HEK293 (cell line): ENCODE data around the gene ARPC3.
A peak's percentile ranks its signal among the peaks of the same experiment; 100 is the strongest.

Source experiments
- BCL11A ChIP-seq: fragments of 450-650 bp; formaldehyde crosslinking; IDR thresholded peaks from 2 replicates; pipeline ENCODE4 v1.5.1; 2016; ENCODE audit warnings: low read depth, missing biosample characterization, missing genetic modification characterization
- KLF10 ChIP-seq: fragments of 450-650 bp; IDR thresholded peaks from 2 replicates; pipeline ENCODE4 v1.5.1; 2018; ENCODE audit warnings: missing biosample characterization, mild to moderate bottlenecking, missing genetic modification characterization
- KLF9 ChIP-seq: fragments of 450-650 bp; formaldehyde crosslinking; IDR thresholded peaks from 2 replicates; pipeline ENCODE4 v1.5.1; 2016; ENCODE audit warnings: missing biosample characterization, missing genetic modification characterization, low read depth
- MZF1 ChIP-seq: fragments of 450-650 bp; formaldehyde crosslinking; IDR thresholded peaks from 2 replicates; pipeline ENCODE4 v1.5.1; 2017; ENCODE audit warnings: missing biosample characterization, missing genetic modification characterization, borderline replicate concordance
- PRDM6 ChIP-seq: fragments of 450-650 bp; formaldehyde crosslinking; IDR thresholded peaks from 2 replicates; pipeline ENCODE4 v1.5.1; 2017; ENCODE audit warnings: missing biosample characterization, missing genetic modification characterization
- SCRT2 ChIP-seq: fragments of 450-650 bp; formaldehyde crosslinking; IDR thresholded peaks from 2 replicates; pipeline ENCODE4 v1.5.1; 2016; ENCODE audit warnings: missing biosample characterization, missing genetic modification characterization
- SETDB1 ChIP-seq: IDR thresholded peaks from one replicate; pipeline ENCODE4 v1.6.1; 2017; ENCODE audit warnings: mild to moderate bottlenecking, low read length, moderate library complexity, mixed read lengths; ENCODE audit not compliant: insufficient read length
- TRIM28 ChIP-seq: IDR thresholded peaks from 2 replicates; pipeline ENCODE4 v1.6.1; 2011; ENCODE audit warnings: low read length, control low read depth, borderline replicate concordance
- WT1 ChIP-seq: fragments of 450-650 bp; formaldehyde crosslinking; IDR thresholded peaks from 2 replicates; pipeline ENCODE4 v1.5.1; 2016; ENCODE audit warnings: missing biosample characterization, missing genetic modification characterization
- ZBTB1 ChIP-seq: fragments of 450-650 bp; formaldehyde crosslinking; IDR thresholded peaks from 2 replicates; pipeline ENCODE4 v1.5.1; 2016; ENCODE audit warnings: missing biosample characterization, missing genetic modification characterization
- ZEB2 ChIP-seq: fragments of 450-650 bp; formaldehyde crosslinking; IDR thresholded peaks from 2 replicates; pipeline ENCODE4 v1.5.1; 2016; ENCODE audit warnings: missing biosample characterization, missing genetic modification characterization
- ZIC2 ChIP-seq: fragments of 450-650 bp; formaldehyde crosslinking; IDR thresholded peaks from 2 replicates; pipeline ENCODE4 v1.5.1; 2016; ENCODE audit warnings: missing biosample characterization, missing genetic modification characterization
- ZNF184 ChIP-seq: fragments of 450-650 bp; IDR thresholded peaks from 2 replicates; pipeline ENCODE4 v1.5.1; 2018; ENCODE audit warnings: missing biosample characterization, mild to moderate bottlenecking, missing genetic modification characterization
- ZNF214 ChIP-seq: fragments of 450-650 bp; formaldehyde crosslinking; IDR thresholded peaks from 2 replicates; pipeline ENCODE4 v1.5.1; 2017; ENCODE audit warnings: missing biosample characterization, mild to moderate bottlenecking, missing genetic modification characterization, borderline replicate concordance
- ZNF223 ChIP-seq: fragments of 450-650 bp; formaldehyde crosslinking; IDR thresholded peaks from 2 replicates; pipeline ENCODE4 v1.5.1; 2016; ENCODE audit warnings: missing biosample characterization, missing genetic modification characterization
- ZNF248 ChIP-seq: fragments of 450-650 bp; formaldehyde crosslinking; IDR thresholded peaks from 2 replicates; pipeline ENCODE4 v1.5.1; 2017; ENCODE audit warnings: missing biosample characterization, missing genetic modification characterization
- ZNF324 ChIP-seq: fragments of 450-650 bp; formaldehyde crosslinking; IDR thresholded peaks from 2 replicates; pipeline ENCODE4 v1.5.1; 2016; ENCODE audit warnings: missing biosample characterization, missing genetic modification characterization
- ZNF394 ChIP-seq: fragments of 450-650 bp; formaldehyde crosslinking; IDR thresholded peaks from 2 replicates; pipeline ENCODE4 v1.5.1; 2016; ENCODE audit warnings: missing biosample characterization, missing genetic modification characterization, mild to moderate bottlenecking, moderate library complexity, borderline replicate concordance
- ZNF529 ChIP-seq: fragments of 450-650 bp; formaldehyde crosslinking; IDR thresholded peaks from 2 replicates; pipeline ENCODE4 v1.5.1; 2017; ENCODE audit warnings: missing genetic modification characterization, missing biosample characterization; ENCODE audit not compliant: insufficient replicate concordance
- ZNF558 ChIP-seq: fragments of 450-650 bp; formaldehyde crosslinking; IDR thresholded peaks from 2 replicates; pipeline ENCODE4 v1.5.1; 2016; ENCODE audit warnings: missing biosample characterization, missing genetic modification characterization
- ZNF600 ChIP-seq: fragments of 450-650 bp; formaldehyde crosslinking; IDR thresholded peaks from 2 replicates; pipeline ENCODE4 v1.5.1; 2016; ENCODE audit warnings: missing biosample characterization, missing genetic modification characterization
- ZNF610 ChIP-seq: fragments of 450-650 bp; formaldehyde crosslinking; IDR thresholded peaks from 2 replicates; pipeline ENCODE4 v1.5.1; 2016; ENCODE audit warnings: missing biosample characterization, missing genetic modification characterization, borderline replicate concordance
- ZNF626 ChIP-seq: fragments of 450-650 bp; sonication (Bioruptor Pico); formaldehyde crosslinking; IDR thresholded peaks from 2 replicates; pipeline ENCODE4 v1.5.1; 2018; ENCODE audit warnings: missing biosample characterization, missing genetic modification characterization, inconsistent platforms
- ZNF76 ChIP-seq: fragments of 450-650 bp; formaldehyde crosslinking; IDR thresholded peaks from 2 replicates; pipeline ENCODE4; 2016; ENCODE audit warnings: low read depth, missing biosample characterization, missing genetic modification characterization, borderline replicate concordance
- ZSCAN18 ChIP-seq: fragments of 450-650 bp; formaldehyde crosslinking; IDR thresholded peaks from 2 replicates; pipeline ENCODE4 v1.5.1; 2016; ENCODE audit warnings: missing biosample characterization, missing genetic modification characterization
- ZXDB ChIP-seq: fragments of 450-650 bp; formaldehyde crosslinking; IDR thresholded peaks from 2 replicates; pipeline ENCODE4 v1.5.1; 2016; ENCODE audit warnings: missing biosample characterization, missing genetic modification characterization
- TF ChIP-seq, protein P1 (sequence below): fragments of 450-650 bp; formaldehyde crosslinking; IDR thresholded peaks from 2 replicates; pipeline ENCODE4 v1.5.1; 2016; ENCODE audit warnings: missing biosample characterization, missing genetic modification characterization
- TF ChIP-seq, protein P2 (sequence below): fragments of 450-650 bp; formaldehyde crosslinking; IDR thresholded peaks from 2 replicates; pipeline ENCODE4 v1.5.1; 2016; ENCODE audit warnings: missing biosample characterization, missing genetic modification characterization
- TF ChIP-seq, protein P3 (sequence below): fragments of 450-650 bp; formaldehyde crosslinking; IDR thresholded peaks from 2 replicates; pipeline ENCODE4 v1.5.1; 2016; ENCODE audit warnings: missing biosample characterization, missing genetic modification characterization, low read depth

Gene ARPC3

DNA sequence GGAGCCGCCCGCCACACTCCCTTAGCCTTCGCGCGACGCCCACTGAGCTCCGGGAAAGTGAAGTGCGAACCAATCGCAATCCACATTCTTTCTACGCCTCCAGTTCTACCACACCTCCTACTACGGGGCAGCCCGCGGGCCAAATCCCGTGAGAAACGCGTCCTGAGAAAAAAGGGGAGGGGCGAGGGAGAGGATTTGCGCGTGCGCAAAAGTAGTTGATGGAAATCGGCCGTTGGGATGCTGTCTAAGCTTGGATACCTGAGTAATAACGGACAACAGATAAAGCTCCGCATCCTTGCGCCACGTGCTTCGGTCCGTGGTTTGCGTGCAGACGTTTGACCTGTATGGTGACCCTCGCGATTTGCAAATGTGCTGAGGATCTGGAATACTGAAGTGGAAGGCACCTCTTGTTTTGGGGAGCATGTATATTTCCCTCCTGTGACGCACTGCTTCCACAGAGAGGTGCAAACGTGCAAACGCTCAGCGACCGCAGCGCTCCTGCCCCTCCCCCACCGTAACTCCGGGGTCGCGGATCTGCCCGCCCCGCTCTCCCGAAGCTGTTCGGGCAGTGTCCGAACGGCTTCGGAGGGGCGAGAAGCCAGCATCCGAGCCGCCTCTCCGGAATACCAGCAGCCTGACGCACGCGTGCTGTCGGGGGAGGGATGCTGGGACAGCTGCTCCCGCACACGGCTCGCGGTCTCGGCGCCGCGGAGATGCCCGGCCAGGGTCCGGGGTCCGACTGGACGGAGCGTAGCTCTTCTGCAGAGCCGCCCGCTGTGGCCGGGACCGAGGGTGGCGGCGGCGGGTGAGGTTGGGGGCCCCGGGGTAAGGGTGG lies 18.3 kb upstream of the ARPC3 start, which contains the start of the genes FAM216A and GPN3 (continued):
- TF ChIP-seq ZBTB1 (tag by site-specific recombination) (peak; percentile 58; the same call in 1 of the 2 replicates), KLF9 (peak; percentile 77), ZNF626 (tag by site-specific recombination) (no peak; the same call in 1 of the 2 replicates), ZNF223 (tag by site-specific recombination) (no peak), SETDB1 (no peak), ZNF610 (tag by site-specific recombination) (peak; percentile 62), ZNF248 (tag by site-specific recombination) (no peak), TRIM28 (peak; percentile 58), PRDM6 (tag by site-specific recombination) (peak; percentile 39; the same call in 1 of the 2 replicates), BCL11A (tag by site-specific recombination) (peak; percentile 67), ZIC2 (tag by site-specific recombination) (peak; percentile 79; the same call in 1 of the 2 replicates), ZXDB (tag by site-specific recombination) (peak; percentile 85), ZEB2 (tag by site-specific recombination) (peak; percentile 99), WT1 (tag by site-specific recombination) (peak; percentile 39; the same call in 1 of the 2 replicates), ZNF529 (tag by site-specific recombination) (no peak), ZNF558 (tag by site-specific recombination) (0 out of 2 replicates have a peak, but pooled peaks have one; percentile 50), ZNF324 (tag by site-specific recombination) (peak; percentile 75; the same call in 1 of the 2 replicates), SCRT2 (tag by site-specific recombination) (no peak), ZNF76 (peak; percentile 69; the same call in 1 of the 2 replicates), ZNF214 (tag by site-specific recombination) (no peak), ZNF600 (tag by site-specific recombination) (peak; percentile 85), MZF1 (tag by site-specific recombination) (peak; percentile 67; the same call in 1 of the 2 replicates), ZSCAN18 (0 out of 2 replicates have a peak, but pooled peaks have one; percentile 67), ZNF184 (tag by site-specific recombination) (no peak), KLF10 (tag by site-specific recombination) (peak; percentile 99), ZNF394 (tag by site-specific recombination) (peak; percentile 84; the same call in 1 of the 2 replicates)
- TF ChIP-seq, protein P1, sequence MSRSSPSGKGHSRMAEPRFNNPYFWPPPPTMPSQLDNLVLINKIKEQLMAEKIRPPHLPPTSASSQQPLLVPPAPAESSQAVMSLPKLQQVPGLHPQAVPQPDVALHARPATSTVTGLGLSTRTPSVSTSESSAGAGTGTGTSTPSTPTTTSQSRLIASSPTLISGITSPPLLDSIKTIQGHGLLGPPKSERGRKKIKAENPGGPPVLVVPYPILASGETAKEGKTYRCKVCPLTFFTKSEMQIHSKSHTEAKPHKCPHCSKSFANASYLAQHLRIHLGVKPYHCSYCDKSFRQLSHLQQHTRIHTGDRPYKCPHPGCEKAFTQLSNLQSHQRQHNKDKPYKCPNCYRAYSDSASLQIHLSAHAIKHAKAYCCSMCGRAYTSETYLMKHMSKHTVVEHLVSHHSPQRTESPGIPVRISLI (tag by site-specific recombination): no peak
- TF ChIP-seq, protein P2, sequence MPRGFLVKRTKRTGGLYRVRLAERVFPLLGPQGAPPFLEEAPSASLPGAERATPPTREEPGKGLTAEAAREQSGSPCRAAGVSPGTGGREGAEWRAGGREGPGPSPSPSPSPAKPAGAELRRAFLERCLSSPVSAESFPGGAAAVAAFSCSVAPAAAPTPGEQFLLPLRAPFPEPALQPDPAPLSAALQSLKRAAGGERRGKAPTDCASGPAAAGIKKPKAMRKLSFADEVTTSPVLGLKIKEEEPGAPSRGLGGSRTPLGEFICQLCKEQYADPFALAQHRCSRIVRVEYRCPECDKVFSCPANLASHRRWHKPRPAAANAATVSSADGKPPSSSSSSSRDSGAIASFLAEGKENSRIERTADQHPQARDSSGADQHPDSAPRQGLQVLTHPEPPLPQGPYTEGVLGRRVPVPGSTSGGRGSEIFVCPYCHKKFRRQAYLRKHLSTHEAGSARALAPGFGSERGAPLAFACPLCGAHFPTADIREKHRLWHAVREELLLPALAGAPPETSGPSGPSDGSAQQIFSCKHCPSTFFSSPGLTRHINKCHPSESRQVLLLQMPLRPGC (tag by site-specific recombination): no peak; the same call in 1 of the 2 replicates
- TF ChIP-seq, protein P3, sequence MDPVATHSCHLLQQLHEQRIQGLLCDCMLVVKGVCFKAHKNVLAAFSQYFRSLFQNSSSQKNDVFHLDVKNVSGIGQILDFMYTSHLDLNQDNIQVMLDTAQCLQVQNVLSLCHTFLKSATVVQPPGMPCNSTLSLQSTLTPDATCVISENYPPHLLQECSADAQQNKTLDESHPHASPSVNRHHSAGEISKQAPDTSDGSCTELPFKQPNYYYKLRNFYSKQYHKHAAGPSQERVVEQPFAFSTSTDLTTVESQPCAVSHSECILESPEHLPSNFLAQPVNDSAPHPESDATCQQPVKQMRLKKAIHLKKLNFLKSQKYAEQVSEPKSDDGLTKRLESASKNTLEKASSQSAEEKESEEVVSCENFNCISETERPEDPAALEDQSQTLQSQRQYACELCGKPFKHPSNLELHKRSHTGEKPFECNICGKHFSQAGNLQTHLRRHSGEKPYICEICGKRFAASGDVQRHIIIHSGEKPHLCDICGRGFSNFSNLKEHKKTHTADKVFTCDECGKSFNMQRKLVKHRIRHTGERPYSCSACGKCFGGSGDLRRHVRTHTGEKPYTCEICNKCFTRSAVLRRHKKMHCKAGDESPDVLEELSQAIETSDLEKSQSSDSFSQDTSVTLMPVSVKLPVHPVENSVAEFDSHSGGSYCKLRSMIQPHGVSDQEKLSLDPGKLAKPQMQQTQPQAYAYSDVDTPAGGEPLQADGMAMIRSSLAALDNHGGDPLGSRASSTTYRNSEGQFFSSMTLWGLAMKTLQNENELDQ (tag by site-specific recombination): no peak
- TF ChIP-seq, all 188 proteins: peak for 50
